B cell (primary cell): Measurements from ENCODE around the gene CA11.

Experiments
- CTCF ChIP-seq: fragments of 200-600 bp; IDR thresholded peaks from one replicate; pipeline ENCODE4 v1.8.0; 2022; ENCODE audit warnings: antibody characterized with exemption, mild to moderate bottlenecking
- EZH2 ChIP-seq: IDR thresholded peaks from 2 replicates; pipeline ENCODE4 v1.6.1; 2012; ENCODE audit warnings: borderline replicate concordance, low read depth, mild to moderate bottlenecking, moderate library complexity, low read length; ENCODE audit not compliant: insufficient read depth, poor library complexity, severe bottlenecking

- TF ChIP-seq CTCF: no peak
- no peak for TF ChIP-seq EZH2
These were observed 24.1 kb upstream of the CA11 start for GRCh38 chr19:48669903-48670668.
